Astrocyte (in vitro differentiated cells and primary cell): ENCODE data around the gene NTM.

Source experiments
- CTCF ChIP-seq: IDR thresholded peaks from 2 replicates; pipeline ENCODE4 v1.5.1; 2011; ENCODE audit warnings: low read depth, mild to moderate bottlenecking, inconsistent platforms, low read length, moderate library complexity; ENCODE audit not compliant: insufficient read depth
- EZH2 ChIP-seq: IDR thresholded peaks from 2 replicates; pipeline ENCODE4 v1.6.1; 2012; ENCODE audit warnings: mild to moderate bottlenecking, low read length, inconsistent platforms; ENCODE audit not compliant: insufficient read depth

- no peak for TF ChIP-seq CTCF
- TF ChIP-seq EZH2: no peak
These were observed 850.1 kb downstream of the NTM start for GRCh38 chr11:132220474-132220873.
